ENCODE data around the gene SEC63. TPM values are rescaled to one million over a fixed set of nuclear protein-coding genes. Genes with fewer than 3 reads are reported as not detected.

SEC63 gene
- total and polyA plus RNA-seq, 9 donors: 33.8 to 198 (median 122) TPM

DNA sequence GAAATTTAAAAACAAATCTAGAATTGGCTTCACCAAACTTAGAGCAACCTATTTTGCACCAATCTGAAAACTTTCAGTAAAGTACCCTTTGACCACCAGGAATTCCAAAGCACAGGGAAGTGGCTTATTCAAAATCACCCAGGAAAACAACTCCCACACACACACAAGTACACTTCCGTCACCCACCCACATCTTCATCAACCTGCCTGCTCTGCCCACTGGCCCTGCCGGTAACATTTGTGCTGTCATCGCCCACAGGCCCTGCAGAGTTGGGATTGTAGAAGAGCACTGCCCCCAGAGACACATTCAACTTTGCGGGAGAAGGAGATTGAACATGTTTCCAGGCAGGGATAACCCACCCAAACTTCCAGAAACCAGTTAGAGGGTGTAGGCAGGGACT is 114.6 kb downstream of the SEC63 start:
- intact Hi-C loops (cut with DNase I): loop anchor here in 2 of 4 donors (10.0 kb wide), 2 partner anchors 139 to 169 kb away; no protein-coding TSS in a partner anchor

DNA sequence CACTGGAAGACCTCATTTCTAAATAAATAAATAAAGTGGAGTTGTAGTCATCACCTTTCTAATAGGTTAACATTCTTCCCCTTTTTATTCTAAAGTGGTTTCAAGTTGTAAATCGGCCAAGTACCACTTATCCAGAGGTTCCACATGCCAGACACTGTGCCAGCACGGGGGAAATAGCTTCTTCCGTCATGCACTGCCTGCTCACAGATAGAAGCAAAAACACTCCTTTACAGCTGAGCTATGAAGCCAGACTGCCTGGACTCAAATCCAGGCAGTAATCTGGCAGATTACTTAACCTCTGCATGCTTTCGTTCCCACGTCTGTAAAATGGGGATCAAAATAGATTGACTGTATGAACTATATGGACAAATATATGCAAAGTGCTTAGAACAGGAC is 116.7 kb downstream of the SEC63 start:
- no peaks in the 10 kb centered on the region for H3K27me3 ChIP-seq
- no peaks in the 10 kb centered on the region for H3K9me3 ChIP-seq
- intact Hi-C loops (cut with DNase I): loop anchor here in 2 of 4 donors (10.0 kb wide), 2 partner anchors 136 to 166 kb away; no protein-coding TSS in a partner anchor
- H3K27ac ChIP-seq: no peak overlapping the region
- no peaks in the 10 kb centered on the region for H3K36me3 ChIP-seq
- no peaks in the 10 kb centered on the region for H3K4me1 ChIP-seq (ENCODE audit: insufficient read depth)
- no peak for TF ChIP-seq EP300 (IDR thresholded peaks at IDR 0.05)
- TF ChIP-seq POLR2A (IDR thresholded peaks at IDR 0.05): no peak
- TF ChIP-seq, protein P1, sequence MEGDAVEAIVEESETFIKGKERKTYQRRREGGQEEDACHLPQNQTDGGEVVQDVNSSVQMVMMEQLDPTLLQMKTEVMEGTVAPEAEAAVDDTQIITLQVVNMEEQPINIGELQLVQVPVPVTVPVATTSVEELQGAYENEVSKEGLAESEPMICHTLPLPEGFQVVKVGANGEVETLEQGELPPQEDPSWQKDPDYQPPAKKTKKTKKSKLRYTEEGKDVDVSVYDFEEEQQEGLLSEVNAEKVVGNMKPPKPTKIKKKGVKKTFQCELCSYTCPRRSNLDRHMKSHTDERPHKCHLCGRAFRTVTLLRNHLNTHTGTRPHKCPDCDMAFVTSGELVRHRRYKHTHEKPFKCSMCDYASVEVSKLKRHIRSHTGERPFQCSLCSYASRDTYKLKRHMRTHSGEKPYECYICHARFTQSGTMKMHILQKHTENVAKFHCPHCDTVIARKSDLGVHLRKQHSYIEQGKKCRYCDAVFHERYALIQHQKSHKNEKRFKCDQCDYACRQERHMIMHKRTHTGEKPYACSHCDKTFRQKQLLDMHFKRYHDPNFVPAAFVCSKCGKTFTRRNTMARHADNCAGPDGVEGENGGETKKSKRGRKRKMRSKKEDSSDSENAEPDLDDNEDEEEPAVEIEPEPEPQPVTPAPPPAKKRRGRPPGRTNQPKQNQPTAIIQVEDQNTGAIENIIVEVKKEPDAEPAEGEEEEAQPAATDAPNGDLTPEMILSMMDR (IDR thresholded peaks at IDR 0.05): no peak
- no peak for DNase-seq
- no peak overlapping the region for H3K4me3 ChIP-seq
- 52 to 66% (median 60%) methylated on average over 5 of the region's 5 CpGs for WGBS, 3 donors

More for the DNA sequence above, 114.6 kb downstream of the SEC63 start:
- Histone ChIP-seq H3K27me3 (no peaks in the 10 kb centered on the region), H3K9me3 (no peaks in the 10 kb centered on the region), H3K4me1 (ENCODE audit: insufficient read depth) (no peaks in the 10 kb centered on the region), H3K27ac (no peak overlapping the region), H3K4me3 (no peak overlapping the region), H3K36me3 (no peaks in the 10 kb centered on the region)
- WGBS, 3 donors: 55 to 72% (median 66%) methylated on average over 4 of the region's 4 CpGs
- TF ChIP-seq, protein P1 (IDR thresholded peaks at IDR 0.05): no peak
- TF ChIP-seq EP300 (IDR thresholded peaks at IDR 0.05) (no peak), POLR2A (IDR thresholded peaks at IDR 0.05) (no peak)
- no peak for DNase-seq

DNA sequence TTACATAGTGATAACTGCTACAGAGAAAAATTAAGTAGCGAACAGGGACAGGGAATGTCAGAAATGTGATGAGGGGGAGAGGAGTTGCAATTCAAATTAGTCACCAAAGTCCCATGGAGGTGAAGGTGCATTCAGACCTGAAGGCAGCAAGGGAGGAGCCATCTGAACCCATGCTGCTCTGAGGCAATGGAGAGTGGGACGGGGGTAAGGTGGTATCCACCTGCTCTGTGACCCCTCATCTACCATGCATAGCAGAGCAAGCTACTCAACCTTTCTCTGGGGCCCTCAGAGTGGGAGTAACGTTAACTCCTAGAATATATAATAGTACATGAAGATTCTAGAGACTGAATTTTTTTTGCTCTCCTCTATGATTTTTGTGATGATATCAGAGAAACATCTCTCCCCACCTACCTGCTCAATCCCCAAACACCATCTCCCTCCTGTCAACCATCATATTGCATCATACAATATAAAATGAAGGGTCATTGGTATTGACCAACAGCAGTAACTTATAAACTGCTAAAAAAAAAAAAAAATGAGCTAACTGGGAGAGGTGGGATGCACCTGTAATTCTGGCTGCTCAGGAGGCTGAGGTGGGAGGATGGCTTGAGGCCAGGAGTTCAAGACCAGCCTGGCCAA is 117.3 kb downstream of the SEC63 start:
- Histone ChIP-seq H3K27me3 (no peaks in the 10 kb centered on the region), H3K27ac (no peak overlapping the region), H3K4me3 (no peak overlapping the region), H3K9me3 (no peaks in the 10 kb centered on the region), H3K36me3 (no peaks in the 10 kb centered on the region), H3K4me1 (ENCODE audit: insufficient read depth) (no peaks in the 10 kb centered on the region)
- intact Hi-C loops (cut with DNase I): loop anchor here in 2 of 4 donors (10.0 kb wide), 2 partner anchors 136 to 166 kb away; no protein-coding TSS in a partner anchor
- TF ChIP-seq, protein P1 (IDR thresholded peaks at IDR 0.05): no peak
- TF ChIP-seq EP300 (IDR thresholded peaks at IDR 0.05) (no peak), POLR2A (IDR thresholded peaks at IDR 0.05) (no peak)
- DNase-seq: no peak
- 73 to 80% (median 79%) methylated on average over 3 of the region's 3 CpGs for WGBS, 3 donors

DNA sequence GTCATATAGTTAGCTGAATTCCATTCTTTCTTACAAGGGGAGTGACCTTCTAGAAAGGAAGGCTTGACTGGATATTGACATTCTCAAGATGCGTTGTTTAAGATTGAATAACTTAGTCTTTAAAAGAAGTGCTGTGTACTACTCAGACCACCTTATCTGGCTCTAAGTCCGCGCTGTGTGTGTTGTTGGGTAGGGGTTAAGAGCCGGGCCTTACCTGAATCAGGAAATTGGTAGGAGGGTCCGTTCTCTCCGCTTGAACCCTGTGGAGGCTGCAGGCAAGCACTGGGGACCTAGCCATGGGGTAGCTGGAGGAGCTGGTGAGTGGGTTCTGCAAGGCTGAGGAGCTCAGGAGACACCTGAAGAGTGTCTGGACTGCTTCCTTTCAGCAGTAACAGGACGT is 124.9 kb downstream of the SEC63 start:
- Histone ChIP-seq H3K9me3 (no peaks in the 10 kb centered on the region), H3K27ac (no peak overlapping the region), H3K27me3 (no peaks in the 10 kb centered on the region), H3K4me3 (no peak overlapping the region), H3K36me3 (no peaks in the 10 kb centered on the region), H3K4me1 (ENCODE audit: insufficient read depth) (no peaks in the 10 kb centered on the region)
- TF ChIP-seq POLR2A (IDR thresholded peaks at IDR 0.05) (no peak), EP300 (IDR thresholded peaks at IDR 0.05) (no peak)
- TF ChIP-seq, protein P1 (IDR thresholded peaks at IDR 0.05): no peak
- intact Hi-C loops (cut with DNase I): no loop called here
- 91 to 92% (median 92%) methylated on average over 7 of the region's 7 CpGs for WGBS, 3 donors
- no peak for DNase-seq

Data from ovary (tissue), 9 donors.